Esophagus squamous epithelium (tissue), 5 donors: Measurements from ENCODE around the gene IL22RA1. TPM values are rescaled to one million over a fixed set of nuclear protein-coding genes. Genes with fewer than 3 reads are reported as not detected.
A peak's percentile ranks its signal among the peaks of the same experiment; 100 is the strongest.

Experiments used
- DNase-seq: peaks from one replicate; lab custom pipeline; 2025; lab: John Stamatoyannopoulos, UW
- H3K27ac ChIP-seq, 4 donors: fragments of 200-600 bp; sonication (generic); one replicate each; pipeline ENCODE4 v1.5.1; 2016 to 2019; ENCODE audit warnings: mild to moderate bottlenecking in 1 of 4
- H3K27me3 ChIP-seq, 4 donors: fragments of 200-600 bp; sonication (generic); 1 replicate in 3 of 4; 2 replicates in 1 of 4; pipeline versions ENCODE4 v1.5.1 to v1.6.0; 2017 to 2021; ENCODE audit warnings: antibody characterized with exemption in 1 of 4
- H3K36me3 ChIP-seq, 3 donors: fragments of 200-600 bp; sonication (generic); one replicate each; pipeline ENCODE4 v1.5.1; 2016 to 2019
- H3K4me1 ChIP-seq, 3 donors: fragments of 200-600 bp; sonication (generic); one replicate each; pipeline ENCODE4 v1.5.1; 2017 to 2019
- H3K4me3 ChIP-seq, 4 donors: fragments of 200-600 bp; sonication (generic); 1 replicate in 3 of 4; 2 replicates in 1 of 4; pipeline ENCODE4 v1.5.1; 2016 to 2019; ENCODE audit warnings: mild to moderate bottlenecking in 2 of 4, moderate library complexity in 1 of 4
- H3K9me3 ChIP-seq, 3 donors: fragments of 200-600 bp; sonication (generic); one replicate each; pipeline ENCODE4 v1.5.1; 2016 to 2019
- CTCF ChIP-seq, 6 experiments: fragments of 450-650 bp in 4 of 6; fragments of 200-600 bp in 2 of 6; sonication (generic) in 2 of 6; IDR thresholded peaks; one replicate each; pipeline ENCODE4 v1.5.1; 2016 to 2019; ENCODE audit warnings: antibody characterized with exemption in 6 of 6, mild to moderate bottlenecking in 4 of 6, moderate library complexity in 4 of 6
- POLR2A ChIP-seq, 4 donors: fragments of 450-650 bp; IDR thresholded peaks; one replicate each; pipeline ENCODE4 v1.6.1; 2017; ENCODE audit warnings: antibody characterized with exemption in 4 of 4, mild to moderate bottlenecking in 4 of 4, moderate library complexity in 3 of 4
- WGBS, 2 donors: methylation state at CpG; one replicate each; pipeline ENCODE4 v1.1.5; 2018; 5-methylcytosine and 5-hydroxymethylcytosine counted together
- intact Hi-C: fragments of 100-400 bp; cut with DNase I; formaldehyde crosslinking; loops from one replicate; pipeline ENCODE4 v1.15.0; 2022
- total RNA-seq, 4 donors: library from RNA; depleted of rRNA; stranded (reverse); fragments of >200 nt; gene quantifications; one replicate each; pipeline ENCODE4 v1.1.0, GENCODE V29; 2016
- donor health status: DM: yes; HTN: yes; CAD: no.

The IL22RA1 gene
- total RNA-seq, 4 donors from 2014 or later: 3.6 to 16.0 (median 10.5) TPM

GRCh38 chr1:24186993-24187790, 44.3 kb upstream of the IL22RA1 start, which contains the start of gene IFNLR1:
TSS of gene IFNLR1 (minus strand) at chr1:24187289. CDS start at chr1:24187248, 41 bp downstream.
- Histone ChIP-seq H3K4me1 (peaks cover 0 to 62% (median 8%) of the 10 kb centered on the region in 3 donors), H3K27ac (peak within 1 kb of the TSS; percentile 58 to 84 (median 72)), H3K9me3 (no peaks in the 10 kb centered on the region), H3K36me3 (no peaks in the 10 kb centered on the region), H3K27me3 (peaks cover 0 to 17% (median 0%) of the 10 kb centered on the region in 4 donors), H3K4me3 (peak within 1 kb of the TSS; percentile 46 to 68 (median 58))
- DNase-seq: no peak
- intact Hi-C loops: no loop called here
- TF ChIP-seq POLR2A (IDR thresholded peaks at IDR 0.05): peak in 2 of 4 donors; percentile 31 to 68
- no peak for TF ChIP-seq CTCF (IDR thresholded peaks at IDR 0.05)
- 0 to 1% methylated on average over 23 to 32 of the region's 74 CpGs for WGBS, 2 donors

DNA sequence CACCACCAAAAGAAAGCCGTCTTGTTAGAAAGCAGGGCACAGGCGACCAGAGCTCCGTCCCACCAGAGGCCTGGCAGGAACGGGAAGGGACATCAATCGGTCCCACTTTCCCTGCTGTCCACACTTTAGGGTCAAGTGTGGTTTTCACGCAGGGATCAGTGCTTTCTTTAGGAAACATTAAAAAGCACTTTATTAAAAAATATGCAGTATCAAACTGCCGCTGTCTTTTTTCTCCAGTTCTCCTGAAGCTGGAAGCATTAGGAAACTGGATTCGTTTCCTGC, 43.7 kb upstream of the IL22RA1 start:
- Histone ChIP-seq H3K4me1 (peaks cover 0 to 62% (median 8%) of the 10 kb centered on the region in 3 donors), H3K27me3 (peaks cover 0 to 17% (median 0%) of the 10 kb centered on the region in 4 donors), H3K9me3 (no peaks in the 10 kb centered on the region), H3K27ac (peak overlapping the region; percentile 58 to 84 (median 72)), H3K36me3 (no peaks in the 10 kb centered on the region), H3K4me3 (peak overlapping the region; percentile 46 to 68 (median 58))
- intact Hi-C loops: no loop called here
- WGBS, 2 donors: 23 to 29% methylated on average over 6 to 8 of the region's 8 CpGs
- DNase-seq: no peak
- TF ChIP-seq POLR2A (IDR thresholded peaks at IDR 0.05): no peak
- no peak for TF ChIP-seq CTCF (IDR thresholded peaks at IDR 0.05)

DNA sequence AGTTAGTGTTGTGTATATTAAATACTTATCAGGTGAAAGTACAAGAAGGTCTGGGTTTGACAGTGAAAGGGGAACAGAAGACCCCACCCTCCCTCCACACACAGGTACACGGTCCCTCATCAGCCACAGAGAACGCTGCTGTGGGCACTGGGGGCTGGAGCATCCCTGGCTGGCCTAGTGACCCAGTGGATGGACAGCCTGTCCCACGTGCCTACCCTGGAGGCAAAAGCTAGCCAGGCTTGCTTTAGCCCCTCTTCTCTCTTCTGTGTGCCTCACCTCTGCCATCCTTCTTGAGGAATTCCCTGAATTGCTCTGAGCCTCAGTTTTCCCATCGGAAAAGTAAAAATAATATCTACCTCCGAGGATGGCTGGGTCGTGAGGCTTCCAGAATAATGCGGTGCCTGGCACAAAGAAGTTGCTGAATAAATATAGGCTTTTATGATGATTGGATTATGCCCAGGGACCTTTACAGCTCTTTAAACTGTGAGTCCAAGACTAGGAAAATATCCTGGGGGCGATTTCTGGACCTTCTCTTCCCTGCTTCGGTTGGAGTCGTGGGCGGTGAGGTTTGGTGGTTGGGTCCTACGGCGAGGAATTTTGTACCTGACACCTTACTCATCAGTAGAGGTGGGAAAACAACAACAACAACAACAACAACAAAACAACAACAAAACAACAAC, 43.2 kb upstream of the IL22RA1 start:
- DNase-seq: no peak
- TF ChIP-seq POLR2A (IDR thresholded peaks at IDR 0.05) (no peak), CTCF (IDR thresholded peaks at IDR 0.05) (no peak)
- intact Hi-C loops: no loop called here
- Histone ChIP-seq H3K27me3 (peaks cover 0 to 17% (median 0%) of the 10 kb centered on the region in 4 donors), H3K36me3 (no peaks in the 10 kb centered on the region), H3K27ac (peak overlapping the region in 2 of 4 donors; percentile 76 to 84), H3K9me3 (no peaks in the 10 kb centered on the region), H3K4me3 (peak overlapping the region; percentile 46 to 68 (median 58)), H3K4me1 (peaks cover 0 to 60% (median 8%) of the 10 kb centered on the region in 3 donors)
- 53 to 68% methylated on average over 9 to 11 of the region's 13 CpGs for WGBS, 2 donors

DNA sequence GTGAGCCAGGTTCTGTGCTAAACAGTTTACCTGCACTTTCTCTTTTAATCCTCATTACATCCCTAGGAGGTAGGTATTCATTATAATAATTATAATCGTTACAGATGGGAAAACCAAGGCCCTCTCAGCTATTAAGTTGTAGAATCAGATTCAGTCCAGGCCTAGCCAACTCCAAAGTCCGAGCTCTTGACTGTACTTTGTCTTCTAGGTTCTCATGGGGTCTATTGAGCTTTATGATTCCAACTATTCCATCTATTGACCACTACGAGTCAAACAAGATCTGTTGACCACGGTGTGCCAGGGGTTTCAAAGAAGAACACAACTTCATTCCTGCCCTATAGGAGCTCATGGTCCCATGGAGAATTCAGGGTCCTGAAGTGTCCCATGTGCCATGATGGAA, 42.1 kb upstream of the IL22RA1 start:
- TF ChIP-seq CTCF (IDR thresholded peaks at IDR 0.05) (no peak), POLR2A (IDR thresholded peaks at IDR 0.05) (no peak)
- peaks cover 0 to 51% (median 8%) of the 10 kb centered on the region in 3 donors for H3K4me1 ChIP-seq
- intact Hi-C loops: no loop called here
- WGBS, 2 donors: 67 to 74% methylated on average over 4 of the region's 4 CpGs
- no peak overlapping the region for H3K27ac ChIP-seq
- no peak for DNase-seq
- peaks cover 0 to 17% (median 0%) of the 10 kb centered on the region in 4 donors for H3K27me3 ChIP-seq
- no peaks in the 10 kb centered on the region for H3K36me3 ChIP-seq
- H3K4me3 ChIP-seq: no peak overlapping the region
- H3K9me3 ChIP-seq: no peaks in the 10 kb centered on the region

DNA sequence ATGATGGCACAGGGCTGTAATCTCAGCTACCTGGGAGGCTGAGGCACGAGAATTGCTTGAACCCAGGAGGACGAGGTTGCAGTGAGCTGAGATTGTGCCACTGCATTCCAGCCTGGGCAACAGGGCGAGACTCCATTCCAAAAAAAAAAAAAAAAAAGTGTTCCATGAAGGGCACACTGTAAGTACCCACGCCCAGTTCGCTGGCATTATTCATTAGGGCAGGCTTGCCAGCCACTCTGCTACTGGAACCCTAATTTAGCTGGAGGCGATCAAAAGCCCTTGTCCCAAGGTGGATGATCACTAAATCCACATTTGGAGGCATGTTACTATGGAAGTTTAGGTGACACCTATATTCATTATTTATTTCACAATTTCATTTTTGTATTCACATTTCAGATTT, 39.1 kb upstream of the IL22RA1 start:
- Histone ChIP-seq H3K4me1 (peaks cover 0 to 27% (median 0%) of the 10 kb centered on the region in 3 donors), H3K27me3 (peaks cover 0 to 4% (median 0%) of the 10 kb centered on the region in 4 donors), H3K27ac (no peak overlapping the region), H3K9me3 (no peaks in the 10 kb centered on the region), H3K4me3 (no peak overlapping the region), H3K36me3 (peaks cover 0 to 8% (median 0%) of the 10 kb centered on the region in 3 donors)
- WGBS, 2 donors: 71 to 83% methylated on average over 4 to 5 of the region's 6 CpGs
- DNase-seq: no peak
- no peak for TF ChIP-seq CTCF (IDR thresholded peaks at IDR 0.05)
- no peak for TF ChIP-seq POLR2A (IDR thresholded peaks at IDR 0.05)
- intact Hi-C loops: no loop called here
